HG02642 (cell line): ENCODE data around the gene BCOR.

ENCODE experiments used
- ATAC-seq: cut with Tn5 transposase; IDR thresholded peaks from one replicate; pipeline ENCODE4 v1.9.1; 2021; ENCODE audit warnings: mild to moderate bottlenecking; ENCODE audit not compliant: unreplicated experiment, poor library complexity

BCOR gene

GRCh38 chrX:40007756-40008705 is 89.7 kb downstream of the BCOR start:
- ATAC-seq: no peak

GRCh38 chrX:40007131-40007755 is 90.5 kb downstream of the BCOR start:
- no peak for ATAC-seq

- ATAC-seq: no peak
These were observed 91.4 kb downstream of the BCOR start for GRCh38 chrX:40006106-40007017.

GRCh38 chrX:40005292-40006011 is 92.3 kb downstream of the BCOR start:
- no peak for ATAC-seq

- ATAC-seq: no peak
These were observed 92.9 kb downstream of the BCOR start for GRCh38 chrX:40004921-40005291.

GRCh38 chrX:40004246-40004535 is 93.6 kb downstream of the BCOR start:
- ATAC-seq: no peak

- ATAC-seq: no peak
These were observed 94.1 kb downstream of the BCOR start for GRCh38 chrX:40003428-40004245.

GRCh38 chrX:40003071-40003427 is 94.7 kb downstream of the BCOR start:
- ATAC-seq: no peak
